HG03571 (cell line): ENCODE measurements around the gene PADI6.
"Not testable (repeated sequence)": the region's sequence is repeated elsewhere in the genome, so short reads cannot be mapped to it uniquely, and the experiment has no call there.

ENCODE experiments used
- ATAC-seq: cut with Tn5 transposase; IDR thresholded peaks from one replicate; pipeline ENCODE4 v1.9.1; 2021; ENCODE audit not compliant: unreplicated experiment

Gene PADI6

GRCh38 chr1:17371896-17372295 is at the start of gene PADI6:
TSS of gene PADI6 (plus strand) at chr1:17372196. CDS start at chr1:17372246, 50 bp downstream.
- ATAC-seq, result no peak

- no peak for ATAC-seq
Measured at GRCh38 chr1:17328855-17329254, 43.1 kb upstream of the PADI6 start.

GRCh38 chr1:17329610-17330009 is 42.4 kb upstream of the PADI6 start:
- no peak for ATAC-seq

GRCh38 chr1:17330856-17331255 is 41.1 kb upstream of the PADI6 start:
- no peak for ATAC-seq

- no peak for ATAC-seq
Measured at GRCh38 chr1:17333081-17333480, 38.9 kb upstream of the PADI6 start.

- ATAC-seq, result no peak
Measured at GRCh38 chr1:17335821-17336710, 35.9 kb upstream of the PADI6 start.

- no peak for ATAC-seq
Measured at GRCh38 chr1:17338706-17339493, 33.1 kb upstream of the PADI6 start.

GRCh38 chr1:17339521-17339920 is 32.5 kb upstream of the PADI6 start:
- ATAC-seq, result no peak

- ATAC-seq, result no peak
Measured at GRCh38 chr1:17340358-17340757, 31.6 kb upstream of the PADI6 start.

- ATAC-seq, result no peak
Measured at GRCh38 chr1:17342014-17342441, 30.0 kb upstream of the PADI6 start.

- ATAC-seq, result not testable (repeated sequence)
Measured at GRCh38 chr1:17345506-17345905, 26.5 kb upstream of the PADI6 start.

- no peak for ATAC-seq
Measured at GRCh38 chr1:17346046-17346789, 25.8 kb upstream of the PADI6 start.

GRCh38 chr1:17347769-17348592 is 24.0 kb upstream of the PADI6 start:
- ATAC-seq, result no peak

- peak; percentile 68 for ATAC-seq
Measured at GRCh38 chr1:17348593-17349234, 23.3 kb upstream of the PADI6 start.

GRCh38 chr1:17350083-17350482 is 21.9 kb upstream of the PADI6 start:
- no peak for ATAC-seq

GRCh38 chr1:17350928-17351446 is 21.0 kb upstream of the PADI6 start:
- no peak for ATAC-seq

- ATAC-seq, result no peak
Measured at GRCh38 chr1:17351598-17352324, 20.2 kb upstream of the PADI6 start.

GRCh38 chr1:17352419-17352909 is 19.5 kb upstream of the PADI6 start:
- no peak for ATAC-seq

GRCh38 chr1:17355898-17356297 is 16.1 kb upstream of the PADI6 start:
- ATAC-seq, result no peak
